ENCODE results near the gene ZBTB9. TPM values are rescaled to one million over a fixed set of nuclear protein-coding genes. Genes with fewer than 3 reads are reported as not detected.

ZBTB9 gene
- total RNA-seq, 1 donor from 2014 or later: 7.6 TPM

GRCh38 chr6:33410050-33410710 is 44.2 kb upstream of the ZBTB9 start:
- Histone ChIP-seq H3K27me3 (ENCODE audit: control insufficient read depth, insufficient read depth, low read length) (no peaks in the 10 kb centered on the region), H3K36me3 (ENCODE audit: control insufficient read depth, insufficient read depth, low read length) (peaks cover 5% of the 10 kb centered on the region), H3K4me3 (ENCODE audit: low read depth, low read length) (peak overlapping the region; percentile 51)
- peak; percentile 84 for DNase-seq (ENCODE audit: low read depth)
- no peak for TF ChIP-seq CTCF (IDR thresholded peaks at IDR 0.05; ENCODE audit: insufficient read depth, low read length, poor library complexity, severe bottlenecking)

GRCh38 chr6:33410711-33411631 is 43.4 kb upstream of the ZBTB9 start, which contains the start of gene PHF1:
TSS of gene PHF1 (plus strand) at chr6:33411014. CDS start at chr6:33412264, 1,250 bp downstream.
- no peak for TF ChIP-seq CTCF (IDR thresholded peaks at IDR 0.05; ENCODE audit: insufficient read depth, low read length, poor library complexity, severe bottlenecking)
- DNase-seq (ENCODE audit: low read depth): no peak
- H3K4me3 ChIP-seq (ENCODE audit: low read depth, low read length): peak within 1 kb of the TSS; percentile 51
- H3K36me3 ChIP-seq (ENCODE audit: control insufficient read depth, insufficient read depth, low read length): peaks cover 5% of the 10 kb centered on the region
- H3K27me3 ChIP-seq (ENCODE audit: control insufficient read depth, insufficient read depth, low read length): no peaks in the 10 kb centered on the region

- TF ChIP-seq CTCF (IDR thresholded peaks at IDR 0.05; ENCODE audit: insufficient read depth, low read length, poor library complexity, severe bottlenecking): no peak
- no peak for DNase-seq (ENCODE audit: low read depth)
- peaks cover 2% of the 10 kb centered on the region for H3K36me3 ChIP-seq (ENCODE audit: control insufficient read depth, insufficient read depth, low read length)
- peak overlapping the region; percentile 51 for H3K4me3 ChIP-seq (ENCODE audit: low read depth, low read length)
- H3K27me3 ChIP-seq (ENCODE audit: control insufficient read depth, insufficient read depth, low read length): no peaks in the 10 kb centered on the region
Observed at GRCh38 chr6:33411632-33412005, 42.8 kb upstream of the ZBTB9 start.

- Histone ChIP-seq H3K4me3 (ENCODE audit: low read depth, low read length) (no peak overlapping the region), H3K27me3 (ENCODE audit: control insufficient read depth, insufficient read depth, low read length) (no peaks in the 10 kb centered on the region), H3K36me3 (ENCODE audit: control insufficient read depth, insufficient read depth, low read length) (peaks cover 2% of the 10 kb centered on the region)
- no peak for TF ChIP-seq CTCF (IDR thresholded peaks at IDR 0.05; ENCODE audit: insufficient read depth, low read length, poor library complexity, severe bottlenecking)
- DNase-seq (ENCODE audit: low read depth): no peak
Observed at GRCh38 chr6:33412140-33413009, 42.0 kb upstream of the ZBTB9 start.

GRCh38 chr6:33413241-33414120 is 40.9 kb upstream of the ZBTB9 start:
- H3K36me3 ChIP-seq (ENCODE audit: control insufficient read depth, insufficient read depth, low read length): peaks cover 2% of the 10 kb centered on the region
- no peak overlapping the region for H3K4me3 ChIP-seq (ENCODE audit: low read depth, low read length)
- no peaks in the 10 kb centered on the region for H3K27me3 ChIP-seq (ENCODE audit: control insufficient read depth, insufficient read depth, low read length)
- DNase-seq (ENCODE audit: low read depth): no peak
- TF ChIP-seq CTCF (IDR thresholded peaks at IDR 0.05; ENCODE audit: insufficient read depth, low read length, poor library complexity, severe bottlenecking): no peak

Data from kidney epithelial cell (primary cell).